Umbilical cord (tissue), 2 donors: ENCODE measurements around the gene EIF2AK3. TPM values are rescaled to one million over a fixed set of nuclear protein-coding genes. Genes with fewer than 3 reads are reported as not detected.
"Not testable (repeated sequence)": the region's sequence is repeated elsewhere in the genome, so short reads cannot be mapped to it uniquely, and the experiment has no call there.

ENCODE experiments used
- DNase-seq: peaks from one replicate; pipeline ENCODE4 v3.0.0-alpha.2; 2015; ENCODE audit warnings: low spot score
- total RNA-seq: library from RNA; depleted of rRNA; stranded (reverse); fragments of >200 nt; gene quantifications from one replicate; pipeline ENCODE4 v1.2.3, GENCODE V29; 2014; ENCODE audit warnings: low replicate concordance; ENCODE audit not compliant: insufficient read depth

Gene EIF2AK3
- total RNA-seq, 1 donor from 2014 or later: 20.2 TPM

- DNase-seq: no peak
These were observed 10.2 kb upstream of the EIF2AK3 start for GRCh38 chr2:88637464-88637863.

GRCh38 chr2:88636026-88636425, 8.8 kb upstream of the EIF2AK3 start:
- no peak for DNase-seq

GRCh38 chr2:88632569-88632968, 5.3 kb upstream of the EIF2AK3 start:
- no peak for DNase-seq

GRCh38 chr2:88628571-88628939, 1.3 kb upstream of the EIF2AK3 start:
- no peak for DNase-seq

- peak; percentile 93 for DNase-seq
These were observed 749 bp upstream of the EIF2AK3 start for GRCh38 chr2:88627856-88628570.

GRCh38 chr2:88626171-88627054, 851 bp downstream of the EIF2AK3 start:
- DNase-seq: peak; percentile 40

- no peak for DNase-seq
These were observed 2.8 kb downstream of the EIF2AK3 start for GRCh38 chr2:88624477-88624876.

GRCh38 chr2:88623831-88624465, 3.3 kb downstream of the EIF2AK3 start:
- not testable (repeated sequence) for DNase-seq

- no peak for DNase-seq
These were observed 5.0 kb downstream of the EIF2AK3 start for GRCh38 chr2:88622307-88622706.

- no peak for DNase-seq
These were observed 5.8 kb downstream of the EIF2AK3 start for GRCh38 chr2:88621432-88621831.

GRCh38 chr2:88620015-88620414, 7.2 kb downstream of the EIF2AK3 start:
- DNase-seq: no peak

GRCh38 chr2:88615822-88616221, 11.4 kb downstream of the EIF2AK3 start:
- DNase-seq: no peak

GRCh38 chr2:88614497-88615157, 12.6 kb downstream of the EIF2AK3 start:
- no peak for DNase-seq

- DNase-seq: no peak
These were observed 13.3 kb downstream of the EIF2AK3 start for GRCh38 chr2:88613921-88614320.

- no peak for DNase-seq
These were observed 19.1 kb downstream of the EIF2AK3 start for GRCh38 chr2:88608184-88608583.

GRCh38 chr2:88607416-88607815, 19.8 kb downstream of the EIF2AK3 start:
- no peak for DNase-seq

- DNase-seq: no peak
These were observed 20.8 kb downstream of the EIF2AK3 start for GRCh38 chr2:88606371-88607030.

- peak; percentile 58 for DNase-seq
These were observed 24.1 kb downstream of the EIF2AK3 start for GRCh38 chr2:88603146-88603545.

GRCh38 chr2:88602022-88602421, 25.2 kb downstream of the EIF2AK3 start:
- DNase-seq: peak; percentile 39

- peak; percentile 95 for DNase-seq
These were observed 26.0 kb downstream of the EIF2AK3 start for GRCh38 chr2:88601286-88601685.

- peak; percentile 74 for DNase-seq
These were observed 27.2 kb downstream of the EIF2AK3 start for GRCh38 chr2:88600038-88600465.
